Measurements from ENCODE around the gene ZNF343. TPM values are rescaled to one million over a fixed set of nuclear protein-coding genes. Genes with fewer than 3 reads are reported as not detected.
A peak's percentile ranks its signal among the peaks of the same experiment; 100 is the strongest.
"Not testable (repeated sequence)": the region's sequence is repeated elsewhere in the genome, so short reads cannot be mapped to it uniquely, and the experiment has no call there.

Gene ZNF343
- polyA plus RNA-seq, 3 donors, result 14.4 to 19.0 (median 17.6) TPM

GRCh38 chr20:2523919-2524708 is 15.4 kb upstream of the ZNF343 start:
- peak; percentile 85 for DNase-seq

GRCh38 chr20:2522826-2523429 is 14.2 kb upstream of the ZNF343 start:
- DNase-seq, result not testable (repeated sequence)

GRCh38 chr20:2521369-2522305 is 12.9 kb upstream of the ZNF343 start:
- DNase-seq, result no peak

GRCh38 chr20:2520617-2521016 is 11.9 kb upstream of the ZNF343 start:
- no peak for DNase-seq

- DNase-seq, result no peak
Observed at GRCh38 chr20:2519115-2519809, 10.5 kb upstream of the ZNF343 start.

GRCh38 chr20:2518558-2518957 is 9.8 kb upstream of the ZNF343 start:
- no peak for DNase-seq

GRCh38 chr20:2518096-2518495 is 9.4 kb upstream of the ZNF343 start:
- DNase-seq, result no peak

- no peak for DNase-seq
Observed at GRCh38 chr20:2516399-2516798, 7.7 kb upstream of the ZNF343 start.

GRCh38 chr20:2515203-2515602 is 6.5 kb upstream of the ZNF343 start:
- DNase-seq, result no peak

GRCh38 chr20:2509794-2510193 is 1.1 kb upstream of the ZNF343 start:
- no peak for DNase-seq

- DNase-seq, result no peak
Observed at GRCh38 chr20:2509468-2509781, 710 bp upstream of the ZNF343 start.

- no peak for DNase-seq
Observed at GRCh38 chr20:2507875-2508630, 662 bp downstream of the ZNF343 start.

- DNase-seq, result no peak
Observed at GRCh38 chr20:2507464-2507863, 1.3 kb downstream of the ZNF343 start.

GRCh38 chr20:2506426-2506825 is 2.3 kb downstream of the ZNF343 start:
- not testable (repeated sequence) for DNase-seq

- DNase-seq, result not testable (repeated sequence)
Observed at GRCh38 chr20:2504803-2505202, 3.9 kb downstream of the ZNF343 start.

- not testable (repeated sequence) for DNase-seq
Observed at GRCh38 chr20:2502808-2503384, 5.8 kb downstream of the ZNF343 start.

GRCh38 chr20:2485661-2486060 is 23.1 kb downstream of the ZNF343 start:
- no peak for DNase-seq

- DNase-seq, result no peak
Observed at GRCh38 chr20:2485080-2485479, 23.6 kb downstream of the ZNF343 start.

- DNase-seq, result no peak
Observed at GRCh38 chr20:2483504-2483903, 25.2 kb downstream of the ZNF343 start.

- DNase-seq, result no peak
Observed at GRCh38 chr20:2480381-2480780, 28.3 kb downstream of the ZNF343 start.

Data from renal pelvis (tissue), 4 donors.